ENCODE results near the gene FBXW9. TPM values are rescaled to one million over a fixed set of nuclear protein-coding genes. Genes with fewer than 3 reads are reported as not detected.

The FBXW9 gene
- total RNA-seq, 3 donors from 2014 or later, result 6.0 to 8.9 (median 7.8) TPM

DNA sequence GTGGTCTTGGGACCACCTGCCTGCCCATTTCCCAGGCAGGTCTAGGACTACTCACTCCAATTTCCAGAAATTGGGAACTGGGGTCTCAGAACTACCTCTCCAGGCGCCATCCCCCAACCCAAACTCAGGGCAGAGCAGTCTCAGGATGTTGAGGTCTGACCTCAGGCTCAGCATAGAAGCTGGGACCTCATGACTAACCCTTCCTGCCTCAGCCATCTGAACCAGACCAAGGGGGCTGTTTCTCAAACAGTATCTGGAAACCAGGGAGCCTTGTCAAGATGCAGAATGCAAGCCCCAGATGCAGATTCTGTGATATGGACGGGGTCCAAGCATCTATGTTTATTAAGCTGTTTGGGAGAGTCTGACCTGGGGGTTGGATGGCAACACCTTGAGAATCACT is 1.3 kb downstream of the FBXW9 start:
- Histone ChIP-seq H3K9me3 (no peaks in the 10 kb centered on the region), H3K4me1 (ENCODE audit: low read depth) (peaks cover 12% of the 10 kb centered on the region), H3K36me3 (ENCODE audit: low read depth) (no peaks in the 10 kb centered on the region), H3K4me3 (no peak overlapping the region)
- DNase-seq (no peak), ATAC-seq (no peak)
- intact Hi-C loops (cut with DNase I, micrococcal nuclease), result no loop called here
- TF ChIP-seq, protein P1, sequence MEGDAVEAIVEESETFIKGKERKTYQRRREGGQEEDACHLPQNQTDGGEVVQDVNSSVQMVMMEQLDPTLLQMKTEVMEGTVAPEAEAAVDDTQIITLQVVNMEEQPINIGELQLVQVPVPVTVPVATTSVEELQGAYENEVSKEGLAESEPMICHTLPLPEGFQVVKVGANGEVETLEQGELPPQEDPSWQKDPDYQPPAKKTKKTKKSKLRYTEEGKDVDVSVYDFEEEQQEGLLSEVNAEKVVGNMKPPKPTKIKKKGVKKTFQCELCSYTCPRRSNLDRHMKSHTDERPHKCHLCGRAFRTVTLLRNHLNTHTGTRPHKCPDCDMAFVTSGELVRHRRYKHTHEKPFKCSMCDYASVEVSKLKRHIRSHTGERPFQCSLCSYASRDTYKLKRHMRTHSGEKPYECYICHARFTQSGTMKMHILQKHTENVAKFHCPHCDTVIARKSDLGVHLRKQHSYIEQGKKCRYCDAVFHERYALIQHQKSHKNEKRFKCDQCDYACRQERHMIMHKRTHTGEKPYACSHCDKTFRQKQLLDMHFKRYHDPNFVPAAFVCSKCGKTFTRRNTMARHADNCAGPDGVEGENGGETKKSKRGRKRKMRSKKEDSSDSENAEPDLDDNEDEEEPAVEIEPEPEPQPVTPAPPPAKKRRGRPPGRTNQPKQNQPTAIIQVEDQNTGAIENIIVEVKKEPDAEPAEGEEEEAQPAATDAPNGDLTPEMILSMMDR (IDR thresholded peaks at IDR 0.05), result no peak

DNA sequence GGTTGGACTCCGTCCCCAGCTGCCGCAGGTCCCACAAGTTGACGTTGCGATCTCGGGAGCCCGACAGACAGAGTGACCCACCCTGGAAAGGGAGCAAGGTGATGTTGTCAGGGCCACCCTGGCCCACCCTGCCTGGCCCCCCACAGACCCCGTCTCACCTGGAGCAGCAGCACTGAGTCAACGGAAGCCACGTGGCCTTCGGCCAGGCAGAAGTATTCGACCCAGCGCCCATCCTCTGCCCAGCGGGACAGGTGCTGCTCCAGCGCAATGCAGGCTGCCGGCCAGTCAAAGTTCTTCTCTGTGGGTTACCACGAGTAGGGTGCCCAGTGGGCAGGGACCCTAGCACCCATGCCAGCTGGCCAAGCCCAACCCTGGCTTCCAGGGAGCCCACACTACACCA is 1.8 kb downstream of the FBXW9 start:
- no peaks in the 10 kb centered on the region for H3K9me3 ChIP-seq
- H3K4me3 ChIP-seq, result no peak overlapping the region
- TF ChIP-seq, protein P1 (IDR thresholded peaks at IDR 0.05), result no peak
- peaks cover 12% of the 10 kb centered on the region for H3K4me1 ChIP-seq (ENCODE audit: low read depth)
- no peaks in the 10 kb centered on the region for H3K36me3 ChIP-seq (ENCODE audit: low read depth)
- intact Hi-C loops (cut with DNase I, micrococcal nuclease), result no loop called here
- DNase-seq (no peak), ATAC-seq (no peak)

DNA sequence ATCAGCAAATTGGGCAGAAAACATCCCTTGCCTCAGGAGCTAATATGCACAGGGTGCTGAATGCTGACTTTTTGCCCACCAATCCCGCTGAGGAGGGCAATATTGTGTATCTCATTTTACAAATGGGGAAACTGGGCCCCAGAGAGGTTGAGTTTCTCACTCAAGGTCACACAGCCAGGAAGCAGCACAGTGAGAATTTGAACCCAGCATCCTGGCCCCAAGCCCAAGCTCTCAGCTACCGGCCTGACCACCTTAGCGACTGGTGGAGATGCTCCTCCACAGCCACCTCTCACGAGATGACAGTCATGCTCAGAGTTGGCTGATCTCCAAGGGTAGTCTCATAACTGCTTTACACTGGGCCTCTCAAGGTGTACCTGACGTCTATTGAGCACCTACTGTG is 3.5 kb downstream of the FBXW9 start:
- no peak for DNase-seq
- intact Hi-C loops (cut with DNase I, micrococcal nuclease), result no loop called here
- no peak for ATAC-seq
- Histone ChIP-seq H3K9me3 (no peaks in the 10 kb centered on the region), H3K36me3 (ENCODE audit: low read depth) (no peaks in the 10 kb centered on the region), H3K4me1 (ENCODE audit: low read depth) (peaks cover 12% of the 10 kb centered on the region), H3K4me3 (no peak overlapping the region)
- TF ChIP-seq, protein P1 (IDR thresholded peaks at IDR 0.05), result no peak

DNA sequence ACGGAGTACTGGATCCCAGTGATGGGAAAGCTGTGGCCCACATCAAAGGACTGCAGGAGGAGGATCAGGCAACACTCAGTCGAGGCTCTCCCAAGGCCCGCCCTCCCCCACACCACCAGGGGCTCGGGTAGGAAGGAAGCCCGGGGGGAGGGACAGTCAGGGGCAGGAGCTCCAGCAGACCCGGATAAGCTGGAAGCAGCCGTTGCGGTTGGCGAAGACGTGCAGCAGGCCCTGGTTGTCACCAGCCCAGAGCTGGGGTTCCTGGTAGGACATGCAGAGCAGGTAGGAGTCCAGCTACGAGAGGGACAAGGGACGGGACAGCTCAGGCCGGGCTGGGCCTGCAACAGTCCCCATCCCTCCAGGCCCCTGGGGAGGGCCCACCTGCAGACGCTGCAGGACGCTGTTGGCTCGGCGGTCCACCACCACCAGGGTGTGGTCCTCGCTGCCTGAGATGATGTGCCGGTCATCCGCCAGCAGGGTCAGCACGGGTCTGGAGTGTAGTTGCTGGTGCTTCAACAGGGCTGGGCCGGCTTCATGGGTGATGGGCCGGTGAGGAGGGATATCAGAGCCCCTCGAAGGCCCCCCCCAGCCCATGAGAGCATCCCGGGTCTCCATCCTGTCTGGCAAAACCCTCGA is 6.7 kb downstream of the FBXW9 start:
- no peaks in the 10 kb centered on the region for H3K9me3 ChIP-seq
- ATAC-seq (no peak), DNase-seq (no peak)
- no peak overlapping the region for H3K4me3 ChIP-seq
- no peaks in the 10 kb centered on the region for H3K4me1 ChIP-seq (ENCODE audit: low read depth)
- intact Hi-C loops (cut with DNase I, micrococcal nuclease), result no loop called here
- no peaks in the 10 kb centered on the region for H3K36me3 ChIP-seq (ENCODE audit: low read depth)
- TF ChIP-seq, protein P1 (IDR thresholded peaks at IDR 0.05), result no peak

DNA sequence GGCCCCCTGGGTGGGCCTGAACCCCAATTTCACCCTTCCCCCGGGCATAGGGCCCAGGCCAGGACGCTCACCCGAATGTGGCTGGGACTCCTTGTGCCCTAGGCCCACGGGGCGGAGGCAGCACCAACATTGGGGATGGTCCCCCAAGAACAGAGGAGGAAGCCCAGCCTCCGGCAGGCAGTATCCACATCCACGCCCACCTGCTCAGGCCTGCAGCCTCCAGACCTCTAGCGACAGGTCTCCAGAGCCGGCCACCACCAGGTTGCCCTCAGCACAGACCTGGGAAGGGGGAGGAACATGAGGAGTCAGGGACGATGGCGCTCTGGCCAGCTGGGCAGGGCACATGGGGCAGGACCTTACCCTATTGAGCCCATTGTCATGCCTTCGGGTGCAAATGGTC is 7.4 kb downstream of the FBXW9 start:
- Histone ChIP-seq H3K9me3 (no peaks in the 10 kb centered on the region), H3K4me3 (no peak overlapping the region), H3K4me1 (ENCODE audit: low read depth) (no peaks in the 10 kb centered on the region), H3K36me3 (ENCODE audit: low read depth) (no peaks in the 10 kb centered on the region)
- intact Hi-C loops (cut with DNase I, micrococcal nuclease), result no loop called here
- ATAC-seq, result no peak
- TF ChIP-seq, protein P1 (IDR thresholded peaks at IDR 0.05), result no peak
- peak in 1 of 3 donors; percentile 29 for DNase-seq

All from mucosa of descending colon (tissue), 3 donors.